Measurements from ENCODE around the gene CA5A. TPM values are rescaled to one million over a fixed set of nuclear protein-coding genes. Genes with fewer than 3 reads are reported as not detected.

Gene CA5A
- total and polyA plus RNA-seq, 9 of the 15 experiments (the other 6 are each of a cell fraction or from before 2014, with no cell fraction given) = not detected

DNA sequence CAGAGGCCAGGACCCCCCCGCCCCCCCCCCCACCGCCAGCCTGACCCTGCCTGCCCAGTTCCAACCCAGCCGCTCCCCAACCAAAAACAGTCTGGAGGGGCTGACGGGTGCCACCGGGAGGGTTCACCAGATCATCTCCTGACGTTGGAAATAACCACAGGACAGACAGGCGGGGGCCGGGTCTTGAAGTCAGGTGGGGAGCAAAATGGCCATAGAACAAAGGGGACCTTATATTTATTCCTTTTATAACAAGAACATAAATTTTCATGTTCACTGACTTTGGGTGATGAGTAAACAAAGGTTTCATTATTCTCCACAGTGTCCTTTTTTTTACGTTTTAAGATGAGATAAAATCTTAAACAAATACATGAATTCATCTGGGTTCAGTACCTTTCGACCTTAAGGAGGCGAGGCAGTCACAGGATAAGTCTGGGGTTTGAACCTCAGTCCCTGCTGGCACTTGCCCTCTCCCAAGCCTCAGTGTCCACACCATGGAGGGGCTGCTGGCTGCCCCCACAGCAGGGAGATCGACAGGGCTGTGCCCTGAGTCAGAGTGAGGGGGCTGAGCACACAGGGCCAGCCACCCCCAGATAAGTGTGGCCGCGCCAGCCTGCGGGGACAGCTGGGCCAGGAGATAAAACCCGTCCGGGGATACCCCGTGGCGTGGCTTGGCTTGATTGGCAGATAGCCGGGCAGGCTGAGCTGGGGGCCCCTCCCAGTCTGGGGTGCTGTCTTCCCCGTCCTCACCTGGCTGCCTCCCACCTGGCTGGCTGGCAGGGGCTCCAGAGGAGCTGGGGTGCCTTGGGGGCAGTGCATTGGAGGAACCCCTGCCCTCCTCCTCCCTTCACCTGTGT lies 82.0 kb downstream of the CA5A start (continued):
- TF ChIP-seq, protein P1, sequence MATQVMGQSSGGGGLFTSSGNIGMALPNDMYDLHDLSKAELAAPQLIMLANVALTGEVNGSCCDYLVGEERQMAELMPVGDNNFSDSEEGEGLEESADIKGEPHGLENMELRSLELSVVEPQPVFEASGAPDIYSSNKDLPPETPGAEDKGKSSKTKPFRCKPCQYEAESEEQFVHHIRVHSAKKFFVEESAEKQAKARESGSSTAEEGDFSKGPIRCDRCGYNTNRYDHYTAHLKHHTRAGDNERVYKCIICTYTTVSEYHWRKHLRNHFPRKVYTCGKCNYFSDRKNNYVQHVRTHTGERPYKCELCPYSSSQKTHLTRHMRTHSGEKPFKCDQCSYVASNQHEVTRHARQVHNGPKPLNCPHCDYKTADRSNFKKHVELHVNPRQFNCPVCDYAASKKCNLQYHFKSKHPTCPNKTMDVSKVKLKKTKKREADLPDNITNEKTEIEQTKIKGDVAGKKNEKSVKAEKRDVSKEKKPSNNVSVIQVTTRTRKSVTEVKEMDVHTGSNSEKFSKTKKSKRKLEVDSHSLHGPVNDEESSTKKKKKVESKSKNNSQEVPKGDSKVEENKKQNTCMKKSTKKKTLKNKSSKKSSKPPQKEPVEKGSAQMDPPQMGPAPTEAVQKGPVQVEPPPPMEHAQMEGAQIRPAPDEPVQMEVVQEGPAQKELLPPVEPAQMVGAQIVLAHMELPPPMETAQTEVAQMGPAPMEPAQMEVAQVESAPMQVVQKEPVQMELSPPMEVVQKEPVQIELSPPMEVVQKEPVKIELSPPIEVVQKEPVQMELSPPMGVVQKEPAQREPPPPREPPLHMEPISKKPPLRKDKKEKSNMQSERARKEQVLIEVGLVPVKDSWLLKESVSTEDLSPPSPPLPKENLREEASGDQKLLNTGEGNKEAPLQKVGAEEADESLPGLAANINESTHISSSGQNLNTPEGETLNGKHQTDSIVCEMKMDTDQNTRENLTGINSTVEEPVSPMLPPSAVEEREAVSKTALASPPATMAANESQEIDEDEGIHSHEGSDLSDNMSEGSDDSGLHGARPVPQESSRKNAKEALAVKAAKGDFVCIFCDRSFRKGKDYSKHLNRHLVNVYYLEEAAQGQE (IDR thresholded peaks at IDR 0.05; ENCODE audit: borderline replicate concordance) = peak; percentile 46; the same call in 1 of the 2 replicates
- TF ChIP-seq, protein P1 (CRISPR knock-in tag; IDR thresholded peaks at IDR 0.05; ENCODE audit: low read depth) = 0 out of 2 replicates have a peak, but pooled peaks have one; percentile 49
- TF ChIP-seq CHD4 (IDR thresholded peaks at IDR 0.05; ENCODE audit: insufficient read depth, insufficient replicate concordance, low read depth, low read length, poor library complexity, severe bottlenecking) = peak; percentile 20
- TF ChIP-seq KLF6 (CRISPR knock-in tag; IDR thresholded peaks at IDR 0.05; ENCODE audit: borderline replicate concordance) = peak; percentile 81; the same call in 1 of the 2 replicates
- TF ChIP-seq, protein P2, sequence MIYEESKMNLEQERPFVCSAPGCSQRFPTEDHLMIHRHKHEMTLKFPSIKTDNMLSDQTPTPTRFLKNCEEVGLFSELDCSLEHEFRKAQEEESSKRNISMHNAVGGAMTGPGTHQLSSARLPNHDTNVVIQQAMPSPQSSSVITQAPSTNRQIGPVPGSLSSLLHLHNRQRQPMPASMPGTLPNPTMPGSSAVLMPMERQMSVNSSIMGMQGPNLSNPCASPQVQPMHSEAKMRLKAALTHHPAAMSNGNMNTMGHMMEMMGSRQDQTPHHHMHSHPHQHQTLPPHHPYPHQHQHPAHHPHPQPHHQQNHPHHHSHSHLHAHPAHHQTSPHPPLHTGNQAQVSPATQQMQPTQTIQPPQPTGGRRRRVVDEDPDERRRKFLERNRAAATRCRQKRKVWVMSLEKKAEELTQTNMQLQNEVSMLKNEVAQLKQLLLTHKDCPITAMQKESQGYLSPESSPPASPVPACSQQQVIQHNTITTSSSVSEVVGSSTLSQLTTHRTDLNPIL (CRISPR knock-in tag; IDR thresholded peaks at IDR 0.05) = no peak
- TF ChIP-seq TOE1 (IDR thresholded peaks at IDR 0.05; ENCODE audit: borderline replicate concordance) = peak; percentile 79; the same call in 1 of the 2 replicates
- no peak for TF ChIP-seq TOE1 (CRISPR knock-in tag; IDR thresholded peaks at IDR 0.05; ENCODE audit: borderline replicate concordance, low read depth)
- no peak for TF ChIP-seq CAMTA2 (CRISPR knock-in tag; conservative IDR thresholded peaks at IDR 0.05)
- peak; percentile 100 for TF ChIP-seq SMARCC2 (IDR thresholded peaks at IDR 0.05; ENCODE audit: low read depth)
- no peak for TF ChIP-seq DEAF1 (CRISPR knock-in tag; IDR thresholded peaks at IDR 0.05)
- TF ChIP-seq RAD51 (IDR thresholded peaks at IDR 0.05; ENCODE audit: borderline replicate concordance, low read depth) = peak; percentile 55; the same call in 1 of the 2 replicates
- peak; percentile 92 for TF ChIP-seq ATF7 (IDR thresholded peaks at IDR 0.05)
- peak; percentile 94 for TF ChIP-seq BCOR (IDR thresholded peaks at IDR 0.05)
- peak; percentile 66; the same call in 1 of the 2 replicates for TF ChIP-seq GABPB1 (CRISPR knock-in tag; IDR thresholded peaks at IDR 0.05)

Data from K562 (cell line).